HG03095 (cell line): Measurements from ENCODE around the gene EPHB3.

ENCODE experiments used
- ATAC-seq: cut with Tn5 transposase; IDR thresholded peaks from one replicate; pipeline ENCODE4 v1.9.1; 2021; ENCODE audit warnings: moderate library complexity; ENCODE audit not compliant: unreplicated experiment

EPHB3 gene

GRCh38 chr3:184543256-184543655 lies 18.3 kb upstream of the EPHB3 start:
- no peak for ATAC-seq

- no peak for ATAC-seq
These were observed 17.6 kb upstream of the EPHB3 start for GRCh38 chr3:184543843-184544512.

GRCh38 chr3:184544513-184544861 lies 17.1 kb upstream of the EPHB3 start:
- no peak for ATAC-seq

- ATAC-seq = no peak
These were observed 15.8 kb upstream of the EPHB3 start for GRCh38 chr3:184545769-184546168.

- ATAC-seq = no peak
These were observed 15.3 kb upstream of the EPHB3 start for GRCh38 chr3:184546252-184546651.

- ATAC-seq = no peak
These were observed 11.6 kb upstream of the EPHB3 start for GRCh38 chr3:184549796-184550577.

- ATAC-seq = no peak
These were observed 10.5 kb upstream of the EPHB3 start for GRCh38 chr3:184551103-184551502.

GRCh38 chr3:184551614-184552256 lies 9.8 kb upstream of the EPHB3 start:
- ATAC-seq = no peak

GRCh38 chr3:184552296-184552695 lies 9.3 kb upstream of the EPHB3 start:
- no peak for ATAC-seq

- no peak for ATAC-seq
These were observed 8.7 kb upstream of the EPHB3 start for GRCh38 chr3:184552863-184553262.

- ATAC-seq = no peak
These were observed 8.2 kb upstream of the EPHB3 start for GRCh38 chr3:184553385-184553784.

GRCh38 chr3:184554461-184554860 lies 7.1 kb upstream of the EPHB3 start:
- ATAC-seq = no peak

GRCh38 chr3:184556582-184557347 lies 4.8 kb upstream of the EPHB3 start:
- ATAC-seq = no peak

GRCh38 chr3:184557348-184557950 lies 4.1 kb upstream of the EPHB3 start:
- no peak for ATAC-seq

GRCh38 chr3:184558726-184559125 lies 2.9 kb upstream of the EPHB3 start:
- ATAC-seq = no peak

GRCh38 chr3:184559336-184559735 lies 2.2 kb upstream of the EPHB3 start:
- no peak for ATAC-seq

- no peak for ATAC-seq
These were observed 1.1 kb upstream of the EPHB3 start for GRCh38 chr3:184560531-184560930.

- ATAC-seq = no peak
These were observed 610 bp downstream of the EPHB3 start for GRCh38 chr3:184561913-184562877.

GRCh38 chr3:184562878-184563560 lies 1.4 kb downstream of the EPHB3 start:
- no peak for ATAC-seq
